CD1c-positive myeloid dendritic cell (primary cell): Measurements from ENCODE around the gene MED13L.

Experiments
- DNase-seq: peaks from one replicate; pipeline ENCODE4 v3.0.0-alpha.2; 2016; ENCODE audit errors: extremely low spot score

MED13L gene

GRCh38 chr12:115973968-115974724 lies 303.3 kb downstream of the MED13L start:
- no peak for DNase-seq

GRCh38 chr12:115973066-115973465 lies 304.4 kb downstream of the MED13L start:
- no peak for DNase-seq

- no peak for DNase-seq
These were observed 305.3 kb downstream of the MED13L start for GRCh38 chr12:115972241-115972640.

- DNase-seq: no peak
These were observed 309.3 kb downstream of the MED13L start for GRCh38 chr12:115968211-115968610.

- no peak for DNase-seq
These were observed 311.1 kb downstream of the MED13L start for GRCh38 chr12:115966376-115966775.

- no peak for DNase-seq
These were observed 312.9 kb downstream of the MED13L start for GRCh38 chr12:115964626-115965025.

- DNase-seq: no peak
These were observed 313.3 kb downstream of the MED13L start for GRCh38 chr12:115964214-115964613.

- no peak for DNase-seq
These were observed 315.3 kb downstream of the MED13L start for GRCh38 chr12:115962216-115962615.

GRCh38 chr12:115960868-115961802 lies 316.4 kb downstream of the MED13L start:
- DNase-seq: no peak

GRCh38 chr12:115957686-115958290 lies 319.7 kb downstream of the MED13L start:
- no peak for DNase-seq

GRCh38 chr12:115956659-115957058 lies 320.8 kb downstream of the MED13L start:
- no peak for DNase-seq

- DNase-seq: no peak
These were observed 321.3 kb downstream of the MED13L start for GRCh38 chr12:115956236-115956635.

GRCh38 chr12:115953450-115953849 lies 324.0 kb downstream of the MED13L start:
- DNase-seq: no peak

GRCh38 chr12:115953031-115953430 lies 324.5 kb downstream of the MED13L start:
- DNase-seq: no peak

- DNase-seq: no peak
These were observed 326.5 kb downstream of the MED13L start for GRCh38 chr12:115950959-115951358.

- no peak for DNase-seq
These were observed 327.8 kb downstream of the MED13L start for GRCh38 chr12:115949675-115950074.

GRCh38 chr12:115947696-115948062 lies 329.8 kb downstream of the MED13L start:
- no peak for DNase-seq

GRCh38 chr12:115946867-115947695 lies 330.4 kb downstream of the MED13L start:
- DNase-seq: no peak

- DNase-seq: no peak
These were observed 331.4 kb downstream of the MED13L start for GRCh38 chr12:115946092-115946491.

GRCh38 chr12:115945491-115945885 lies 332.0 kb downstream of the MED13L start:
- no peak for DNase-seq

GRCh38 chr12:115944837-115945490 lies 332.5 kb downstream of the MED13L start:
- no peak for DNase-seq
